SK-N-MC (cell line): ENCODE results near the gene WRAP73.
"Not testable (repeated sequence)": the region's sequence is repeated elsewhere in the genome, so short reads cannot be mapped to it uniquely, and the experiment has no call there.

Experiments used
- DNase-seq: peaks from one replicate; pipeline ENCODE4 v3.0.0-alpha.2; 2011; ENCODE audit warnings: low read depth, low spot score
- H3K27ac ChIP-seq: fragments of 200-600 bp; sonication (generic); 2 replicates; pipeline ENCODE4 v1.5.1; 2016; ENCODE audit warnings: mixed run types
- H3K36me3 ChIP-seq: fragments of 200-600 bp; sonication (generic); 2 replicates; pipeline ENCODE4 v1.6.1; 2017; ENCODE audit warnings: antibody characterized with exemption, low read length, mixed read lengths; ENCODE audit not compliant: insufficient read depth
- H3K4me3 ChIP-seq: fragments of 200-600 bp; sonication (generic); 2 replicates; pipeline ENCODE4 v1.5.1; 2016
- H3K9ac ChIP-seq: fragments of 200-600 bp; sonication (generic); 2 replicates; pipeline ENCODE4 v1.8.0; 2017; ENCODE audit warnings: mixed run types, mixed read lengths; ENCODE audit not compliant: insufficient read length
- H3K9me3 ChIP-seq: fragments of 200-600 bp; sonication (generic); 2 replicates; pipeline ENCODE4 v1.6.1; 2017; ENCODE audit warnings: low read depth, mild to moderate bottlenecking, antibody characterized with exemption, low read length, moderate library complexity, mixed read lengths
- EZH2 ChIP-seq: fragments of 200-600 bp; sonication (generic); IDR thresholded peaks from one replicate; pipeline ENCODE4 v1.6.1; 2017; ENCODE audit warnings: antibody characterized with exemption
- FOXP2 ChIP-seq: optimal IDR thresholded peaks from 2 replicates; pipeline ENCODE3; 2011; ENCODE audit warnings: mild to moderate bottlenecking, moderate library complexity; ENCODE audit not compliant: insufficient read depth; ENCODE audit errors: extremely low read length, control extremely low read depth
- POLR2AphosphoS5 ChIP-seq: IDR thresholded peaks from 2 replicates; pipeline ENCODE4 v1.6.1; 2012; ENCODE audit warnings: mild to moderate bottlenecking, low read depth, low read length, borderline replicate concordance

WRAP73 gene

GRCh38 chr1:3590951-3591865 lies 58.7 kb downstream of the WRAP73 start:
- TF ChIP-seq POLR2AphosphoS5 (no peak), EZH2 (no peak), FOXP2 (no peak)
- H3K27ac ChIP-seq = no peak overlapping the region
- H3K9me3 ChIP-seq = no peaks in the 10 kb centered on the region
- H3K4me3 ChIP-seq = no peak overlapping the region
- no peaks in the 10 kb centered on the region for H3K36me3 ChIP-seq
- no peak overlapping the region for H3K9ac ChIP-seq
- DNase-seq = no peak

- Histone ChIP-seq H3K9me3 (no peaks in the 10 kb centered on the region), H3K36me3 (no peaks in the 10 kb centered on the region), H3K9ac (no peak overlapping the region), H3K4me3 (no peak overlapping the region), H3K27ac (no peak overlapping the region)
- TF ChIP-seq POLR2AphosphoS5 (no peak), EZH2 (no peak), FOXP2 (no peak)
- DNase-seq = no peak
These were observed 59.7 kb downstream of the WRAP73 start for GRCh38 chr1:3590139-3590763.

GRCh38 chr1:3588395-3588794 lies 61.5 kb downstream of the WRAP73 start:
- TF ChIP-seq FOXP2 = no peak
- TF ChIP-seq EZH2 = no peak
- TF ChIP-seq POLR2AphosphoS5 = no peak
- H3K4me3 ChIP-seq = no peak overlapping the region
- no peak overlapping the region for H3K27ac ChIP-seq
- no peaks in the 10 kb centered on the region for H3K36me3 ChIP-seq
- H3K9ac ChIP-seq = no peak overlapping the region
- H3K9me3 ChIP-seq = no peaks in the 10 kb centered on the region
- no peak for DNase-seq

- H3K27ac ChIP-seq = no peak overlapping the region
- no peak overlapping the region for H3K4me3 ChIP-seq
- no peak overlapping the region for H3K9ac ChIP-seq
- no peak for TF ChIP-seq EZH2
- no peak for DNase-seq
- no peaks in the 10 kb centered on the region for H3K36me3 ChIP-seq
- H3K9me3 ChIP-seq = no peaks in the 10 kb centered on the region
These were observed 62.7 kb downstream of the WRAP73 start for GRCh38 chr1:3586986-3587759.

GRCh38 chr1:3585940-3586568 lies 63.8 kb downstream of the WRAP73 start:
- DNase-seq = no peak
- no peak for TF ChIP-seq FOXP2
- no peak for TF ChIP-seq EZH2
- Histone ChIP-seq H3K4me3 (no peak overlapping the region), H3K9ac (no peak overlapping the region), H3K27ac (no peak overlapping the region), H3K9me3 (no peaks in the 10 kb centered on the region), H3K36me3 (no peaks in the 10 kb centered on the region)

- H3K36me3 ChIP-seq, H3K9me3 ChIP-seq, H3K4me3 ChIP-seq, H3K9ac ChIP-seq, DNase-seq, H3K27ac ChIP-seq: not testable (repeated sequence)
These were observed 64.5 kb downstream of the WRAP73 start for GRCh38 chr1:3585353-3585868.

- no peak for DNase-seq
- Histone ChIP-seq H3K36me3 (no peaks in the 10 kb centered on the region), H3K27ac (no peak overlapping the region), H3K9me3 (no peaks in the 10 kb centered on the region), H3K4me3 (no peak overlapping the region), H3K9ac (no peak overlapping the region)
- TF ChIP-seq EZH2 (no peak), POLR2AphosphoS5 (no peak), FOXP2 (no peak)
These were observed 65.0 kb downstream of the WRAP73 start for GRCh38 chr1:3584915-3585314.

- H3K4me3 ChIP-seq, H3K9me3 ChIP-seq, H3K9ac ChIP-seq, DNase-seq, H3K36me3 ChIP-seq, H3K27ac ChIP-seq: not testable (repeated sequence)
These were observed 66.2 kb downstream of the WRAP73 start for GRCh38 chr1:3583751-3584150.
